Natural killer cell (primary cell): Measurements from ENCODE around the gene CTAGE9. TPM values are rescaled to one million over a fixed set of nuclear protein-coding genes. Genes with fewer than 3 reads are reported as not detected.
"Not testable (repeated sequence)": the region's sequence is repeated elsewhere in the genome, so short reads cannot be mapped to it uniquely, and the experiment has no call there.

Experiments
- ATAC-seq, 3 donors: fragments of 150-1000 bp in 2 of 3; fragments of 200-7000 bp in 1 of 3; cut with Tn5 transposase; 1 replicate in 1 of 3; 2 replicates in 2 of 3; pipeline ENCODE4 v1.10.0; 2021; ENCODE audit warnings: mild to moderate bottlenecking in 2 of 3, moderate library complexity in 2 of 3
- DNase-seq, 2 donors: peaks; one replicate each; pipeline versions ENCODE4 v3.0.0 to v3.0.0-alpha.2; 2013 to 2021; ENCODE audit warnings: mixed read lengths in 1 of 2
- H3K27ac ChIP-seq: one replicate; pipeline ENCODE4 v1.5.1; 2013; ENCODE audit warnings: mild to moderate bottlenecking, low read length
- H3K27me3 ChIP-seq: one replicate; pipeline ENCODE4 v1.6.1; 2013; ENCODE audit warnings: low read length; ENCODE audit not compliant: control insufficient read depth, insufficient read depth
- H3K36me3 ChIP-seq: one replicate; pipeline ENCODE4 v1.6.1; 2013; ENCODE audit warnings: low read length; ENCODE audit not compliant: control insufficient read depth, insufficient read depth
- H3K4me1 ChIP-seq: one replicate; pipeline ENCODE4 v1.6.1; 2013; ENCODE audit warnings: low read length; ENCODE audit not compliant: control insufficient read depth, insufficient read depth
- H3K4me3 ChIP-seq: one replicate; pipeline ENCODE4 v1.5.1; 2013; ENCODE audit warnings: low read length
- H3K9me3 ChIP-seq: one replicate; pipeline ENCODE4 v1.6.1; 2013; ENCODE audit warnings: low read length; ENCODE audit not compliant: control insufficient read depth, insufficient read depth
- H3K27ac Mint-ChIP-seq, 2 donors: one replicate each; pipeline ENCODE4 v1.8.0; 2022; ENCODE audit warnings: mild to moderate bottlenecking in 2 of 2, mixed read lengths in 2 of 2, moderate library complexity in 1 of 2
- H3K27me3 Mint-ChIP-seq, 2 donors: one replicate each; pipeline ENCODE4 v1.8.0; 2022; ENCODE audit warnings: low read depth in 2 of 2, mixed read lengths in 2 of 2
- H3K36me3 Mint-ChIP-seq: one replicate; pipeline ENCODE4 v1.8.0; 2022; ENCODE audit warnings: mixed read lengths
- H3K4me1 Mint-ChIP-seq, 2 donors: one replicate each; pipeline ENCODE4 v1.8.0; 2022; ENCODE audit warnings: mixed read lengths in 2 of 2
- H3K4me3 Mint-ChIP-seq: one replicate; pipeline ENCODE4 v1.8.0; 2022; ENCODE audit warnings: mild to moderate bottlenecking, moderate library complexity, mixed read lengths
- H3K9me3 Mint-ChIP-seq, 2 donors: one replicate each; pipeline ENCODE4 v1.8.0; 2022; ENCODE audit warnings: mixed read lengths in 2 of 2
- WGBS: methylation state at CpG from one replicate; pipeline ENCODE4 v1.1.7; 2013; ENCODE audit warnings: missing lambda C conversion rate; ENCODE audit not compliant: insufficient coverage; 5-methylcytosine and 5-hydroxymethylcytosine counted together
- intact Hi-C: fragments of 100-400 bp; cut with micrococcal nuclease; formaldehyde crosslinking; loops from one replicate; pipeline ENCODE4 v1.14.2; 2022
- total RNA-seq, 4 donors: library from RNA; stranded (reverse); fragments of 120-200 nt in 1 of 4; gene quantifications; one replicate each; pipeline versions ENCODE4 v1.2.3 to v1.2.4, GENCODE V29; 2013 to 2022
- TF ChIP-seq, protein P1 (sequence below): fragments of 200-600 bp; IDR thresholded peaks from one replicate; pipeline ENCODE4 v1.8.0; 2022; ENCODE audit warnings: antibody characterized with exemption

Gene CTAGE9, protein sequence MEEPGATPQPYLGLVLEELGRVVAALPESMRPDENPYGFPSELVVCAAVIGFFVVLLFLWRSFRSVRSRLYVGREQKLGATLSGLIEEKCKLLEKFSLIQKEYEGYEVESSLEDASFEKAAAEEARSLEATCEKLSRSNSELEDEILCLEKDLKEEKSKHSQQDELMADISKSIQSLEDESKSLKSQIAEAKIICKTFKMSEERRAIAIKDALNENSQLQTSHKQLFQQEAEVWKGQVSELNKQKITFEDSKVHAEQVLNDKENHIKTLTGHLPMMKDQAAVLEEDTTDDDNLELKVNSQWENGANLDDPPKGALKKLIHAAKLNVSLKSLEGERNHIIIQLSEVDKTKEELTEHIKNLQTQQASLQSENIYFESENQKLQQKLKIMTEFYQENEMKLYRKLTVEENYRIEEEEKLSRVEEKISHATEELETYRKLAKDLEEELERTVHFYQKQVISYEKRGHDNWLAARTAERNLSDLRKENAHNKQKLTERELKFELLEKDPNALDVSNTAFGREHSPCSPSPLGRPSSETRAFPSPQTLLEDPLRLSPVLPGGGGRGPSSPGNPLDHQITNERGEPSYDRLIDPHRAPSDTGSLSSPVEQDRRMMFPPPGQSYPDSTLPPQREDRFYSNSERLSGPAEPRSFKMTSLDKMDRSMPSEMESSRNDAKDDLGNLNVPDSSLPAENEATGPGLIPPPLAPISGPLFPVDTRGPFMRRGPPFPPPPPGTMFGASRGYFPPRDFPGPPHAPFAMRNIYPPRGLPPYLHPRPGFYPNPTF
- under 1 TPM in 1 of 3 donors, not detected in 2; 0.21 TPM for total RNA-seq
- not detected for total RNA-seq (2013)

DNA sequence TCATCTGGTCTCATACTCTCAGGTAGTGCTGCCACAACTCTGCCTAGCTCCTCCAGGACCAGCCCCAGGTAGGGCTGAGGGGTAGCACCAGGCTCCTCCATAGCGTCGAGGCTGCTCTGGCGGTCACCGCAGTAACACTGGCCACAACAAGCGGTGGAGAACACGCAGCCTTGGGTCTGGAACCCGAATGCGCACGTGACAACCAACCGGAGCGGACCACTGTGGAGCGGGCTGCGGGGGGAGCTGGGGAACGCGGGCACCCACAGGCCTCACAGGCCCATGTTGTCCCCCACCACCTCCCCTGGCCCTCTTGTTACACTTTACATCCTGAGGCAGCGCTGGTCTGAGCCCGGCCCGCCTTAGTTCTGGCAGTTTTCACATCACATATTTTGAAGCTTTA is at the start of gene CTAGE9:
CTAGE9 (minus strand) TSS at position 101 of the 400 bp plus-strand sequence; CDS start at position 101, 0 bp downstream.
- not testable (repeated sequence) for H3K9me3 Mint-ChIP-seq

DNA sequence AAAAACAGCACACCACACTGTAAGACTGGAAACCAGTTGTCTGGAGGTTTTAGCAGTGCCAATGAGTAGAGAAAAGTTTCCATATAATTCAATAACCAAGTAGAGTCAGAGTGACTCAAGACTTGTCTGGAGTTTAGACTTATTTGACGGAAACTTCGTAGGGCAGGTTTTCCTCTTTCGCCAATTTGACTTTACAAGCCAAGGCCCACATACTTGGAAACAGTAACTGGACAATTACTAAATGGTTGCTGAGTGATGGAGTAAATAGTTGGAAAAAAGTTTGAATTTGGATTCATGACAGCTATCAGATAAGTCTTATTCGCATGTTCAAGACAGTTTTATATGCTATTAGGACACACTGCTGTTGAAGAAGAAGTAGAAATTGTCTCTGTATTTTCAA is 48.1 kb upstream of the CTAGE9 start:
- TF ChIP-seq, protein P1, sequence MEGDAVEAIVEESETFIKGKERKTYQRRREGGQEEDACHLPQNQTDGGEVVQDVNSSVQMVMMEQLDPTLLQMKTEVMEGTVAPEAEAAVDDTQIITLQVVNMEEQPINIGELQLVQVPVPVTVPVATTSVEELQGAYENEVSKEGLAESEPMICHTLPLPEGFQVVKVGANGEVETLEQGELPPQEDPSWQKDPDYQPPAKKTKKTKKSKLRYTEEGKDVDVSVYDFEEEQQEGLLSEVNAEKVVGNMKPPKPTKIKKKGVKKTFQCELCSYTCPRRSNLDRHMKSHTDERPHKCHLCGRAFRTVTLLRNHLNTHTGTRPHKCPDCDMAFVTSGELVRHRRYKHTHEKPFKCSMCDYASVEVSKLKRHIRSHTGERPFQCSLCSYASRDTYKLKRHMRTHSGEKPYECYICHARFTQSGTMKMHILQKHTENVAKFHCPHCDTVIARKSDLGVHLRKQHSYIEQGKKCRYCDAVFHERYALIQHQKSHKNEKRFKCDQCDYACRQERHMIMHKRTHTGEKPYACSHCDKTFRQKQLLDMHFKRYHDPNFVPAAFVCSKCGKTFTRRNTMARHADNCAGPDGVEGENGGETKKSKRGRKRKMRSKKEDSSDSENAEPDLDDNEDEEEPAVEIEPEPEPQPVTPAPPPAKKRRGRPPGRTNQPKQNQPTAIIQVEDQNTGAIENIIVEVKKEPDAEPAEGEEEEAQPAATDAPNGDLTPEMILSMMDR: no peak
- Mint-ChIP-seq H3K4me1 (no peaks in the 10 kb centered on the region), H3K27ac (no peak overlapping the region), H3K4me3 (no peak overlapping the region), H3K36me3 (no peaks in the 10 kb centered on the region), H3K9me3 (no peaks in the 10 kb centered on the region), H3K27me3 (peaks cover 14% of the 10 kb centered on the region in 2 donors)
- intact Hi-C loops: no loop called here
- Histone ChIP-seq H3K27me3 (no peaks in the 10 kb centered on the region), H3K4me1 (no peaks in the 10 kb centered on the region), H3K36me3 (no peaks in the 10 kb centered on the region), H3K4me3 (no peak overlapping the region), H3K9me3 (no peaks in the 10 kb centered on the region), H3K27ac (no peak overlapping the region)
- WGBS: 93% methylated on average over 3 of the region's 4 CpGs
- DNase-seq (no peak), ATAC-seq (no peak)

More for the DNA sequence above, at the start of gene CTAGE9:
- H3K36me3 ChIP-seq, H3K27me3 ChIP-seq, H3K27me3 Mint-ChIP-seq, H3K4me1 ChIP-seq, H3K27ac Mint-ChIP-seq, ATAC-seq, H3K4me3 Mint-ChIP-seq, intact Hi-C loops, H3K9me3 ChIP-seq, DNase-seq, H3K4me1 Mint-ChIP-seq, H3K4me3 ChIP-seq, H3K36me3 Mint-ChIP-seq, H3K27ac ChIP-seq: not testable (repeated sequence)
- WGBS: 97% methylated on average over 5 of the region's 18 CpGs

DNA sequence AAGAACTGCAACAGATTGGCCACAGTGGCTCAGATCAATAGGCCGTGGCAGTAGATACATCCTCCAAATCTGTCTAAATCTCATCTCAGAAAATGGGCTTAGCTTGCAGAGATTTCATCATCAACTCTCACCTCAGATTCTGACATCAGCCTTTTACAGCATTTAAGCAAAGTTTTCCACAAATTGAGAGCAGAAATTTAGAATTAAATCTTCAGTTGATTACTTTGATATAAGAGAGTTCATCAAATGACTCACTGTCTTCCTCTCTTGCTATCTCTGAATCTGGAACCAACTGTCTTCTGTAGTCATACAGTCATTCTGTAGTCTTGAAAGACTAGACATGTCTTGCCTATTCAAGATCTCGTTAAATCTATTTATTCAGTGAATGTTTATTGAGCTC is 45.2 kb upstream of the CTAGE9 start:
- Histone ChIP-seq H3K36me3 (no peaks in the 10 kb centered on the region), H3K4me1 (no peaks in the 10 kb centered on the region), H3K27me3 (no peaks in the 10 kb centered on the region), H3K27ac (no peak overlapping the region), H3K9me3 (no peaks in the 10 kb centered on the region), H3K4me3 (no peak overlapping the region)
- WGBS: 95% methylated on average over 2 of the region's 2 CpGs
- H3K27ac Mint-ChIP-seq: no peak overlapping the region
- H3K4me1 Mint-ChIP-seq: no peaks in the 10 kb centered on the region
- no peaks in the 10 kb centered on the region for H3K9me3 Mint-ChIP-seq
- no peaks in the 10 kb centered on the region for H3K36me3 Mint-ChIP-seq
- DNase-seq (no peak), ATAC-seq (no peak)
- intact Hi-C loops: no loop called here
- no peak overlapping the region for H3K4me3 Mint-ChIP-seq
- TF ChIP-seq, protein P1: no peak
- peaks cover 11 to 14% of the 10 kb centered on the region in 2 donors for H3K27me3 Mint-ChIP-seq

DNA sequence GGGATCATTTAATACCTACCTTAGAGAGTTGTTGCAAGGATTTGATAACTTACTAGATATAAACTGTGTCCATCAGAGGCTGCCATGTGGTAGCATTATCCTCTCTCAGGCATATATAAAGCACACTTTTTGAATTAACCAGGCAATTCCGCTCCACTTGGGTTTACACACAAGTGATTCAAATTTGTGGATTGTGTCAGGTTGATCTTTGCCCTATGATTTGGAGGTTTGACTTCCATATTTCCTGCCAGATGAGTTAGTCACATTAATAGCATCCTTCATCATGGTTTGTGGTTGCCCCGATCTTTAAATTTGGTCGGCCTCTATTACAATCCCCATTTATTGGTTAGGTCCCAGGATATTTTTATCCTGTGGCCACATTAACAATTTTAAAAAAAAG is 44.8 kb upstream of the CTAGE9 start:
- Histone ChIP-seq H3K27me3 (no peaks in the 10 kb centered on the region), H3K9me3 (no peaks in the 10 kb centered on the region), H3K4me1 (no peaks in the 10 kb centered on the region), H3K36me3 (no peaks in the 10 kb centered on the region), H3K27ac (no peak overlapping the region), H3K4me3 (no peak overlapping the region)
- 96% methylated on average over 3 of the region's 3 CpGs for WGBS
- DNase-seq: no peak
- Mint-ChIP-seq H3K4me3 (no peak overlapping the region), H3K9me3 (no peaks in the 10 kb centered on the region), H3K27ac (no peak overlapping the region), H3K27me3 (peaks cover 11 to 14% of the 10 kb centered on the region in 2 donors), H3K36me3 (no peaks in the 10 kb centered on the region), H3K4me1 (no peaks in the 10 kb centered on the region)
- intact Hi-C loops: no loop called here
- TF ChIP-seq, protein P1: no peak
- no peak for ATAC-seq
